CD8-positive, alpha-beta memory T cell (primary cell): ENCODE data around the gene MAPRE2. TPM values are rescaled to one million over a fixed set of nuclear protein-coding genes. Genes with fewer than 3 reads are reported as not detected.
"Not testable (repeated sequence)": the region's sequence is repeated elsewhere in the genome, so short reads cannot be mapped to it uniquely, and the experiment has no call there.

Experiments used
- CTCF ChIA-PET: fragments of 350-600 bp; sonication (Branson Sonifier 250); formaldehyde crosslinking; loops from one replicate; lab custom pipeline; 2021; ENCODE audit warnings: antibody characterized with exemption; lab: Charles Lee
- POLR2A ChIA-PET: fragments of 350-600 bp; sonication (Branson Sonifier 250); formaldehyde crosslinking; loops from one replicate; lab custom pipeline; 2021; ENCODE audit warnings: antibody characterized with exemption; lab: Charles Lee
- DNase-seq, 5 donors: peaks; one replicate each; pipeline versions ENCODE4 v3.0.0 to v3.0.0-alpha.2; 2020 to 2022; ENCODE audit warnings: mixed read lengths in 1 of 5
- H3K27ac ChIP-seq: one replicate; pipeline ENCODE4 v1.7.0; 2013; ENCODE audit warnings: low read depth, mild to moderate bottlenecking, low read length, moderate library complexity
- H3K27me3 ChIP-seq: 2 replicates; pipeline ENCODE4 v1.7.0; 2013; ENCODE audit warnings: low read length, mild to moderate bottlenecking; ENCODE audit not compliant: insufficient read depth, poor library complexity, severe bottlenecking
- H3K36me3 ChIP-seq: 2 replicates; pipeline ENCODE4 v1.7.0; 2013; ENCODE audit warnings: mild to moderate bottlenecking, low read length, moderate library complexity; ENCODE audit not compliant: insufficient read depth
- H3K4me1 ChIP-seq: 2 replicates; pipeline ENCODE4 v1.7.0; 2013; ENCODE audit warnings: mild to moderate bottlenecking, low read length, moderate library complexity; ENCODE audit not compliant: insufficient read depth
- H3K4me3 ChIP-seq: 2 replicates; pipeline ENCODE4 v1.7.0; 2013; ENCODE audit warnings: mild to moderate bottlenecking, low read length
- H3K9me3 ChIP-seq: 2 replicates; pipeline ENCODE4 v1.7.0; 2013; ENCODE audit warnings: mild to moderate bottlenecking, low read length
- H3K27ac Mint-ChIP-seq, 8 donors: one replicate each; pipeline ENCODE4 v1.8.0; 2020 to 2021; ENCODE audit warnings: mixed read lengths in 8 of 8, mild to moderate bottlenecking in 6 of 8, inconsistent platforms in 3 of 8, moderate library complexity in 3 of 8
- H3K27me3 Mint-ChIP-seq, 2 donors: one replicate each; pipeline ENCODE4 v1.8.0; 2020 to 2021; ENCODE audit warnings: mixed read lengths in 2 of 2, mild to moderate bottlenecking in 1 of 2, moderate library complexity in 1 of 2
- H3K36me3 Mint-ChIP-seq, 3 donors: one replicate each; pipeline ENCODE4 v1.8.0; 2020 to 2021; ENCODE audit warnings: mixed read lengths in 3 of 3, inconsistent platforms in 1 of 3, mild to moderate bottlenecking in 1 of 3
- H3K4me1 Mint-ChIP-seq, 3 donors: one replicate each; pipeline ENCODE4 v1.8.0; 2020 to 2021; ENCODE audit warnings: mixed read lengths in 3 of 3, inconsistent platforms in 1 of 3, mild to moderate bottlenecking in 1 of 3
- H3K4me3 Mint-ChIP-seq, 7 donors: one replicate each; pipeline ENCODE4 v1.8.0; 2020 to 2021; ENCODE audit warnings: mixed read lengths in 7 of 7, mild to moderate bottlenecking in 6 of 7, moderate library complexity in 4 of 7, inconsistent platforms in 2 of 7
- H3K9me3 Mint-ChIP-seq, 5 donors: one replicate each; pipeline ENCODE4 v1.8.0; 2020 to 2022; ENCODE audit warnings: mixed read lengths in 5 of 5, mild to moderate bottlenecking in 3 of 5, moderate library complexity in 2 of 5, inconsistent platforms in 1 of 5
- polyA plus RNA-seq: library from polyadenylated mRNA; unstranded; fragments of 300-500 nt; fragmentation: Illumina TruSeq; gene quantifications from one replicate; pipeline ENCODE4 v1.2.3, GENCODE V29; 2021
- total RNA-seq, 2 experiments: library from RNA; stranded (reverse); gene quantifications; one replicate each; pipeline ENCODE4 v1.2.3, GENCODE V29; 2021

MAPRE2 gene
- total and polyA plus RNA-seq, 3 experiments from 2014 or later = 38.5 to 80.4 (median 38.6) TPM

DNA sequence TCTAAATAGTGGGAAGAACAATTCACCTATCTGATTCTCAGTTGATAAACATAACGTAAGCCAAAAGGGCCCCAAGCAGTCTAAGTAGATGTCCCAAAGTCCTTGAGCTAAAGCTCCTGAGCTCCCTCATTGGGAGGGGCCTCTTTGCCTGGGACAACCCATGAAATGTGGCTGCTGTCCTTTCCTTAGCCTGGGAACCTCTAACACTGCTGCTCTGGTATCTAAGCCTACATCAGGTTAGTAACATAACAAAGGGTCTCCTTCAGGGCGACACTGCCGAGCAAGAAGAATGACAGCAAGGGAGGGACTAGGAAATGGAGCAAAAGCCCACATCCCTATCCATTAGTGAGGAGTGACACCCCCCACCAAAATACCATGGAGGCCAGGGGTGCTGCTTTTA is 98.3 kb downstream of the MAPRE2 start:
- no peak overlapping the region for H3K4me3 Mint-ChIP-seq
- H3K27ac Mint-ChIP-seq = peak overlapping the region in 2 of 8 donors; percentile 14 to 87
- CTCF ChIA-PET = no interaction called here

DNA sequence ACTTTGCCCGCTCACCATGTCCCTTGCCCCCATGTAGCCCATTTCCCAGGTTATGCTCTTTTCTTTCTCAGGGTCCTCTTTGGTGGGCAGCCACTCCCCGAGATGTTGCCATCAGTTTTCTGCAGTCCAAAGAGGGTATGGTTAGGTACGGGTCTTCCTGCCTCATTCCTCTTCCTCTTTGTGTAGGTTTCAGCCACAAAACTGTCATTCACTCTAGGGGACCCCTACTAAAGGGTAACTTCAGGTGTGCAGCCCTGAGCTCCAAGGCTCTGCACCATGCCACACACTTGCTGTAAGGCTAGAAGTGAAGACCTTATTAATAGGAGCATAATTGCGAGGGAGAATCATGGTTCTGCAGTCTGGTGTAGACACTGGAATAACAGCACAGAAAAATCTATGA is 99.9 kb downstream of the MAPRE2 start:
- CTCF ChIA-PET = interaction anchor here (1.0 to 1.1 kb wide), 2 partner anchors 26 to 112 kb away, joined by 3 to 4 read pairs; no protein-coding TSS in a partner anchor
- no peak for DNase-seq
- H3K27ac Mint-ChIP-seq = peak overlapping the region in 3 of 8 donors; percentile 34 to 90 (median 84)
- H3K4me1 ChIP-seq = no peaks in the 10 kb centered on the region
- no peaks in the 10 kb centered on the region for H3K9me3 ChIP-seq
- no peak overlapping the region for H3K27ac ChIP-seq
- POLR2A ChIA-PET = interaction anchor here (0.6 kb wide), 1 partner anchor 255 kb away, joined by 3 read pairs; no protein-coding TSS in a partner anchor
- H3K4me1 Mint-ChIP-seq = peaks cover 0 to 2% (median 0%) of the 10 kb centered on the region in 3 donors
- no peaks in the 10 kb centered on the region for H3K27me3 ChIP-seq
- no peaks in the 10 kb centered on the region for H3K9me3 Mint-ChIP-seq
- no peaks in the 10 kb centered on the region for H3K36me3 ChIP-seq
- H3K27me3 Mint-ChIP-seq = peaks cover 0 to 2% of the 10 kb centered on the region in 2 donors
- H3K36me3 Mint-ChIP-seq = peaks cover 8 to 76% (median 24%) of the 10 kb centered on the region in 3 donors
- peak overlapping the region in 1 of 7 donors; percentile 79 for H3K4me3 Mint-ChIP-seq
- H3K4me3 ChIP-seq = no peak overlapping the region

More for the DNA sequence above, 98.3 kb downstream of the MAPRE2 start:
- Mint-ChIP-seq H3K27me3 (peaks cover 0 to 2% of the 10 kb centered on the region in 2 donors), H3K4me1 (peaks cover 0 to 2% (median 0%) of the 10 kb centered on the region in 3 donors), H3K36me3 (peaks cover 8 to 84% (median 25%) of the 10 kb centered on the region in 3 donors), H3K9me3 (no peaks in the 10 kb centered on the region)
- no peak overlapping the region for H3K27ac ChIP-seq
- no peaks in the 10 kb centered on the region for H3K27me3 ChIP-seq
- H3K36me3 ChIP-seq = no peaks in the 10 kb centered on the region
- H3K4me3 ChIP-seq = no peak overlapping the region
- H3K4me1 ChIP-seq = no peaks in the 10 kb centered on the region
- no peak for DNase-seq
- POLR2A ChIA-PET = interaction anchor here (0.6 kb wide), 1 partner anchor 146 kb away, joined by 4 read pairs; no protein-coding TSS in a partner anchor
- no peaks in the 10 kb centered on the region for H3K9me3 ChIP-seq

DNA sequence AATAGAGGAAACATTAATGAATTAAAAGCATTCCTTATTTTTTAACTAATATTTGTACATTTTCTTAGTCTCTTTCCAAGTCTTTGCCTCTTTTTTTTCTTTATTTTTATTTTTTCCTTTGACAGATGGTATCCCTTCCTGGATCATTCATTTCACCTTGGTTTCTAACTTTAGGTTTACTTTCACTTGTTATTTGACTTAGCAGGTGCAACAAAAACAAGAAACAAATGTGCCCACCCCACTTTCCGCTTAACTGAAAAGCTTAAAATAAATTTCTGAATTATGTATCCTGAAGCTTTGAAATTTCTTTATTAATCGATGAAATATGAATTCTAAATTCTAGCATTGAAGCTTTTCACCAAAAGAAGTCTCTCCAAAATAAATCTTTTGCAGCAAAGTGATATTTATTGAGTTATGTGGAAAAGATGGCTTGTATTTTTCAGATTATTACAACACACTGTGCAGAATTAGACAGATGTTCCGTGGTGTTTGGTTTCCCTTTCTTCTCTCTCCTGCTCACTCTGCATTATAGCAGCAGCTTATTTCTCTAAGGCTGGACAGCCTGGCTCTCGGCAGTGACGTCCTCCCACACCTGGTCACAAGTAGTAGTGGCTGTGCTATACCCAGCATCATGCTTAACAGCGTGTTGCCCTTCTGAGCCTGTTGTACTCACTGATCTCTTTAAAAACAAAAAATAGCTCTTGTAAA is 100.5 kb downstream of the MAPRE2 start:
- POLR2A ChIA-PET = interaction anchor here (0.6 kb wide), 1 partner anchor 256 kb away, joined by 3 read pairs; no protein-coding TSS in a partner anchor
- peak overlapping the region in 2 of 8 donors; percentile 29 to 65 for H3K27ac Mint-ChIP-seq
- CTCF ChIA-PET = interaction anchor here (1.0 to 1.4 kb wide), 3 partner anchors 9 to 116 kb away, joined by 3 to 4 read pairs (median 3); no protein-coding TSS in a partner anchor
- Histone ChIP-seq H3K36me3 (no peaks in the 10 kb centered on the region), H3K9me3 (no peaks in the 10 kb centered on the region), H3K27me3 (no peaks in the 10 kb centered on the region), H3K27ac (no peak overlapping the region), H3K4me1 (no peaks in the 10 kb centered on the region), H3K4me3 (no peak overlapping the region)
- H3K9me3 Mint-ChIP-seq = no peaks in the 10 kb centered on the region
- no peak for DNase-seq
- no peak overlapping the region for H3K4me3 Mint-ChIP-seq
- H3K4me1 Mint-ChIP-seq = peaks cover 0 to 2% (median 0%) of the 10 kb centered on the region in 3 donors
- peaks cover 0 to 2% of the 10 kb centered on the region in 2 donors for H3K27me3 Mint-ChIP-seq
- peaks cover 8 to 71% (median 23%) of the 10 kb centered on the region in 3 donors for H3K36me3 Mint-ChIP-seq

DNA sequence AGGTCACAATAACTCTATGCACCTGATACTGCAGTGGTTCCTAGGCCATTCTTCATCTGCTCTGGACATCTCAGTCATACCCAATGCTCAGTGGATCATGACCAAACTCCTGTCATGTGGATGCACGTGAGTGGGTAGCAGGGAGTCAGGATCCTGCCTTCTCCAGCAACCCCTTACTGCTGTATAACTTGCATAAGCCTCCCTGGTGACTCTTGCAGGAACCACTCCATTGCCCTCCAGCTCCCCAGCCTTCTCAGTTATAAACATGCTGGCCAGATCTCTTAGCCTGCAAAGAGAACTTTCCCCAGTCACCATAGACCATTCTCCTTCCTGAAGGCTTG is 101.0 kb downstream of the MAPRE2 start:
- no peaks in the 10 kb centered on the region for H3K4me1 ChIP-seq
- Mint-ChIP-seq H3K4me1 (peaks cover 0 to 2% (median 0%) of the 10 kb centered on the region in 3 donors), H3K4me3 (no peak overlapping the region), H3K27me3 (peaks cover 0 to 2% of the 10 kb centered on the region in 2 donors), H3K9me3 (no peaks in the 10 kb centered on the region), H3K27ac (peak overlapping the region in 2 of 8 donors; percentile 29 to 65), H3K36me3 (peaks cover 8 to 66% (median 23%) of the 10 kb centered on the region in 3 donors)
- no peak overlapping the region for H3K4me3 ChIP-seq
- no peaks in the 10 kb centered on the region for H3K27me3 ChIP-seq
- POLR2A ChIA-PET = no interaction called here
- no peak for DNase-seq
- no peak overlapping the region for H3K27ac ChIP-seq
- no peaks in the 10 kb centered on the region for H3K36me3 ChIP-seq
- H3K9me3 ChIP-seq = no peaks in the 10 kb centered on the region
- CTCF ChIA-PET = interaction anchor here (1.0 to 1.4 kb wide), 2 partner anchors 9 to 116 kb away, joined by 3 to 4 read pairs; no protein-coding TSS in a partner anchor

DNA sequence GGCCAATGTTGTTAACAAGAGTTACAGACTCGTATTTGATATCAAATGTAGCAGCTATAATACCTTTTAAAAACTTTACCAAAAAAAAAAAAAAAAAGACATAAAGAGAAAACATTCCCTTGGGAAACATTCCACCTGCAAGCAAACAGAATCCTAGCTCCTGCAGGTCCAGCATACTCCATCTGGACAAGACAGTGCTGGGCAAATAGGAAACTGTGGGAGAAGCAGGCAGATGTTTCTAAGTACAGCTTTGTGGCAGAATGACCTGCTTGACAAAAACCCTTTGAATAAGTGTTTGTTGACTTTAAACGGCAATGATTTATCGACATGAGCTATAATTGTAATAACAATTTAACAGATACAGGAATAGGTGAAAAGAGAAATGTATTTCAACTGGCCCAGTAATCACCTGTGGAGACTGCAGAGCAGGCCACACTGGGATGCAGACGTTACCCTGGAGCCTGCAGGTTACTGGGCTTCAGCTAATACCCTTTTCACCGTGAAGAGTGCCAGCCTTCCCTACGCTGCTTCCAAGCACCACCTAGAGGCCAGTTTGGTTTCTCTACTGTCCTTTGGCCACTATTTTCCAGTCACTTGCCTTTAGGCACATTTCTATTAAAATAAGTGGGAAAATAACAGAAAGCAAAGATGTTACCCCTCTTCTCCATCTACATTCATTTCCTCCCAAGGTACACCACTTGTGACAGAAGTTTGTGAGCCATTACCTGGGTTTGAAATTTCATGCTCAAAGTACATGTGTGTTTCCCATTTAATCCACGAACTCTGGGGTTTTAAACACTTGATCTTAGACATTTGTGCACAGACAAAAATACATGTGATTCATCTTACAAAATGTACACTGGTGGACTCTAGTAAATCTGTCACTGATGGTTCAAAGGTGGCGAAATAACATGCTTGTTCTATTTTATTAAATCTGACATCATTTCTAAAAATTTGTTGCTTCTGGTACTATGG is 102.7 kb downstream of the MAPRE2 start:
- peaks cover 9 to 54% (median 27%) of the 10 kb centered on the region in 3 donors for H3K36me3 Mint-ChIP-seq
- peak overlapping the region in 4 of 8 donors; percentile 34 to 73 (median 53) for H3K27ac Mint-ChIP-seq
- POLR2A ChIA-PET = interaction anchor here (0.6 kb wide), 1 partner anchor 115 kb away, joined by 3 read pairs; no protein-coding TSS in a partner anchor
- no peak overlapping the region for H3K4me3 Mint-ChIP-seq
- Histone ChIP-seq H3K4me1 (no peaks in the 10 kb centered on the region), H3K4me3 (no peak overlapping the region), H3K27me3 (no peaks in the 10 kb centered on the region), H3K36me3 (no peaks in the 10 kb centered on the region), H3K27ac (no peak overlapping the region), H3K9me3 (no peaks in the 10 kb centered on the region)
- CTCF ChIA-PET = interaction anchor here (0.7 to 3.3 kb wide), 16 partner anchors 9 to 278 kb away, joined by 3 to 54 read pairs (median 4); partner anchors contain the start of gene MAPRE2
- DNase-seq = peak in 3 of 5 donors; percentile 8 to 38 (median 19)
- peaks cover 2 to 5% (median 4%) of the 10 kb centered on the region in 5 donors for H3K9me3 Mint-ChIP-seq
- peaks cover 0 to under 1% of the 10 kb centered on the region in 2 donors for H3K27me3 Mint-ChIP-seq
- peaks cover 0 to 2% (median 0%) of the 10 kb centered on the region in 3 donors for H3K4me1 Mint-ChIP-seq

DNA sequence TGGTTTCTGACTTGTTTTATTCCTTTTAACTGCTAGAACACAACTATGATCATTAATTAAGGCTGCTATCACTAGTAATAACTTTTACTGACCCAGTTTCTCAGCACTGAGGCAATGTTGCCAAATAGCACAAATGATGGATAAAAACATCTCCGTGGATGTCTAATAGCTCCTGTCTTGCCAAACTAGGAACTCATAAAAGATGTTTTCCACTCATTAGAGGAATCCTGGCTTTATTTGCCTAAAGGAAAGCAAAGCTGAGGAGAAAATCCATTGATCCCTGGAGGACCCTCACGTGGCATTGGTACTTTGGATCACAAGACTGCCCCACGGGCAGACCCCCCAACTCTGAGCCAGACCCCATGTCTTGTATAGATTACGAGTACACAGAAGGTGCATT is 103.5 kb downstream of the MAPRE2 start:
- Histone ChIP-seq H3K36me3 (no peaks in the 10 kb centered on the region), H3K9me3 (no peaks in the 10 kb centered on the region), H3K4me3 (no peak overlapping the region), H3K27me3 (no peaks in the 10 kb centered on the region), H3K4me1 (no peaks in the 10 kb centered on the region), H3K27ac (no peak overlapping the region)
- peak overlapping the region in 2 of 8 donors; percentile 21 to 52 for H3K27ac Mint-ChIP-seq
- ChIA-PET CTCF (interaction anchor here (1.1 to 3.3 kb wide), 4 partner anchors 8 to 138 kb away, joined by 3 to 54 read pairs (median 8); partner anchors contain the start of gene MAPRE2), POLR2A (no interaction called here)
- H3K4me3 Mint-ChIP-seq = no peak overlapping the region
- peaks cover 0 to 1% of the 10 kb centered on the region in 2 donors for H3K27me3 Mint-ChIP-seq
- peaks cover 4 to 12% (median 9%) of the 10 kb centered on the region in 5 donors for H3K9me3 Mint-ChIP-seq
- H3K4me1 Mint-ChIP-seq = peaks cover 0 to 2% (median 0%) of the 10 kb centered on the region in 3 donors
- peaks cover 16 to 50% (median 33%) of the 10 kb centered on the region in 3 donors for H3K36me3 Mint-ChIP-seq
- no peak for DNase-seq

DNA sequence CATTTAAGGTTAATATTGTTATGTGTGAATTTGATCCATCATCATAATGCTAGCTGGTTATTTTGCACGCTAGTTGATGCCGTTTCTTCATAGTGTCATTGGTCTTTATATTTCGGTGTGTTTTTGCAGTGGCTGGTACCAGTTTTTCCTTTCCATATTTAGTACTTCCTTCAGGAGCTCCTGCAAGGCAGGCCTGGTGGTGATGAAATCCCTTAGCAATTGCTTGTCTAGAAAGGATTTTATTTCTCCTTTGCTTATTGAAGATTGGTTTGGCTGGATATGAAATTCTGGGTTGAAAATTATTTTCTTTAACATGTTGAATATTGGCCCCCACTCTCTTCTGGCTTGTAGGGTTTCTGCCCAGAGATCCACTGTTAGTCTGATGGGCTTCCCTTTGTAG is 109.0 kb downstream of the MAPRE2 start:
- Mint-ChIP-seq H3K9me3 (peaks cover 6 to 13% (median 9%) of the 10 kb centered on the region in 5 donors), H3K4me1 (peaks cover 7 to 15% (median 8%) of the 10 kb centered on the region in 3 donors), H3K36me3 (peaks cover 13 to 19% (median 16%) of the 10 kb centered on the region in 3 donors)
- CTCF ChIA-PET, POLR2A ChIA-PET, H3K27ac Mint-ChIP-seq, H3K4me3 ChIP-seq, H3K4me3 Mint-ChIP-seq, H3K27ac ChIP-seq, DNase-seq, H3K9me3 ChIP-seq, H3K36me3 ChIP-seq, H3K4me1 ChIP-seq, H3K27me3 Mint-ChIP-seq, H3K27me3 ChIP-seq: not testable (repeated sequence)
